NCI-H446 treated with DMSO at 0.1 percent for 48 hours (cell line): Measurements from ENCODE around the gene ACTR2.

Experiments
- DNase-seq: peaks from one replicate; lab custom pipeline; 2025; lab: John Stamatoyannopoulos, UW

ACTR2 gene

DNA sequence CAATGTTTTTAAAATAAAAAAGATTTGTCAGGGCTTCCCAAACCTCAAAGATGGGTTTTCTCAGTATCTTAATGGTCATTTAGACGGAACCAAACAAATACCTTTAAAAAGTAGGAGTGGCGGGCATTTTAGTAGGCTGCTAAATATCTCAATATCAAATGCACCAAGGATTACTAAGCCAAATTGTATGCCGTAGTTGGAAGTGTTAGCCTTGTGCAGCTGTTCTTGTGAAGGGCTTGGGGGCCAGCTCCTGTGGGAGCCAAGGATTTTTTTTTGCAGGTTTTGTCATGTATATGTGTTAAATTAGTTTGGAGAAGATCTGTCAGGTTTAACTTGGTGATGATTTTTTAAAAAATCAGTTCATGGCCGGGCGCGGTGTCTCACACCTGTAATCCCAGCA lies 52.1 kb downstream of the ACTR2 start:
- DNase-seq, result no peak

- no peak for DNase-seq
Measured at GRCh38 chr2:65281627-65282351, 54.2 kb downstream of the ACTR2 start.

DNA sequence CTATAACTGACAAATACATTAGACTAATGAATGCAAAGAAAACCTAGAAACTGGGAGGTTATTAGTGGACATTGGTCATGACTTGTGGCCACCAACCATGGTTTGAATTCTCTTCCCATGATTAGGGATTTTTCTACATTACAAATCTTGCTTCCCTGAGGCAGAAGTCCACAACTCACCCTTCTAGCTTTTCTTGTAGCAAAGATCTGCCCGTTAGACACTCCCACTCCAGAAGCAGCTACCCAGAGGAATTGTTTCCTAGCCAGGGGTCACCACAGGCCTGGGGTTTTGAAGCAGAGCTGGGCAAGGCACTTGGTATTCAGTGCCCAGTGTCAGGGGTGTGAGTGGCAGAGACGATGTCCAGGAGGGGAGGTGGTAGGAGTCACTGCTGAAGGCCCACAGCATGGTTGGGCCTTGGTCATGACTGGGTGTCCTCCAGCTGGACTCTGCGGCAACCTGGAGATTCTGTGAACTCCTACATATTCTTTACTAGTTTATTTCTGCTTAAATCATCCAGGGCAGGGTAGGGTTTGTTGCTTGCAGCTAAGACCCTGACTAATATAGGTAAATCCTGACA lies 54.9 kb downstream of the ACTR2 start:
- no peak for DNase-seq

- no peak for DNase-seq
Measured at GRCh38 chr2:65287364-65287763, 59.7 kb downstream of the ACTR2 start.

DNA sequence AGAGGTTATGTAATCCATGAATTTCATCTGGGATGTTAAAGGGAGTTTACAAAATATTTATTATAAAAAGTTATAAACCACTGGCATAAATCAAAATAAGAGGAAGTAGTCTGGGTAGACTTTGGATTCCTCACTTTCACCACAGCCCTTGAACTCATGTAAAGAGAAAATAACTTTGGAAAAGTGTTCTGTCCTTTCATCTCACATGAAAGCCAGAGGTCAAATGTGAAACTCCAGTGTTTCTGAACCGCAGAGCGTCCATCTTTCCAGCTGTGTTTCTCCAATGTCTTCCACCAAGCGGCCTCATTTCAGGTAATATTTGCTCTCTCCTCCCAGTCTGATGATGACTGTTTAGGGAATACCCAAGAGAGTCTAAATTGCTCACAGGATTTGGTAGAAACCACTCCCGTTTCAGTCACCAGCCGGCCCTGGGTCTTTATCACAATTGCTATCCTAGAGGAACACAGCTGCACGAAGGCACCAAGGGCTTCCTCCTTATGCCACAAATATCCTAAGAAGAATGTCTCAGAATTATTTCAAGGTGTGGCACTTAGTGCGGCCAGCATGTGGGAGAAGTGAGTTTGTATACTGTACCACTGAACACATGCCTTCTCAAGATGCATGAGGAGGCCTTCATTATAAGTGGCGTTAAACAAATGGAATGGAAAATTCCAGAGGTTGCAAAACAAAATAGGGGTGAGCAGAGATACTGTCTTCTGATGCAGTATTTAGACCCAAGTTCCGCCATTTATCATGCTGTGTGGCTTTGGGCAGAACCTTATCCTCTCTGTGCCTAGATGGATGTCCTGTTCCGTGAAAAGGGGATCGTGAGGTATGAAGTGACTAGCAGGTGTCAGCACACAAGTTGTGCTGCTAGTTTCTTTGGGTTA lies 63.8 kb downstream of the ACTR2 start:
- DNase-seq, result no peak

DNA sequence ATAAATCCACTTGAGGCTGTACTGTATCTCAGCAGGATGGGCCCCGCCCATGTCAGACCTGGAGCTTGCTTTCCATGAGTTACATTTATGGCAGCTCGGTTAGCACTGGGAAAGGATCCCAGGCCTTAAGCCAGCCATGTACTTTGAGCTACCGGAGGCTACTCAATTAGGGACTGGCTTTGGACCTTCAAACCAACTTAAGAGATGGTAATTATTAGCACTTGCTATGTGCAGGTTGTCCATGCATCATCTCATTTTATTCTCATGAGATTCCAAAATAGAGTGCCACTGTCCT lies 64.4 kb downstream of the ACTR2 start:
- DNase-seq, result no peak

- DNase-seq, result peak; percentile 61
Measured at GRCh38 chr2:65292461-65293011, 64.9 kb downstream of the ACTR2 start.

DNA sequence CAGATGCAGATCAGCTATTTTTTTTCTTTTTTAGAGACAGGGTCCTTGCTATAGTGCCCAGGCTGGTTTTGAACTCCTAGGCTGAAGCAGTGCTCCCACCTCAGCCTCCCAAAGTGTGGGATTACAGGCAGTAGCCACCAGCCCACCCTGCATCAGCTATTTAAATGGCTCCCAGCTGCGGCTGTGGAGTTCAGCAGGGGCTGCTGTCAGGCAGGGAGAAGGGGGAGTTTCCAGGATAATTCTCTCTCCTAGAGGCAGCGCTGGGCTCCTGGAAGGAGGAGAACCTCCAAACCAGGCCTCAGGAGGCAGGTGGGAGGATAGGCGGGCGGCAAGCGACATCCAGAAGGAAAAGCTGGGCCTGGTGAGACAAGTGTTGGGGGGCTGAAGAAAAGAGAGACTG lies 65.7 kb downstream of the ACTR2 start:
- DNase-seq, result no peak

DNA sequence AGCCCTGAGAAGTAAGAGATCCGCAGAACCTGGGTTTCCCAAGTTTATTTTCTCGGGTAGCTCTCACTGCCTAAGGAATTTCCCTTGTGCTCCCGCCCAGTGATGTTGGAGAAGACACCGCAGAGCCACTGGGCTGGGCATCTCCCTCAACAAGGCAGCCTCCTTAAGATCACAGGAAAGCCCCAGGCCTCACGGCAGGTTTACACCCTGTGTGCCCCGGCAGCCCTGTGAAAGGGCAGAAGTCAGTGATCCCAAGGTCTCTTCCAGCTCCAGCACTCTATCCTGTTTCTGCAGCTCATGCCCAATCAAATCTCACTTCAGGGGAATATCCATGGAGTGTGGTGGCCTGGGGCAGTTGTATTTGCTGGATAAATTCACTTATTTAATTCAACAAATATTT lies 66.5 kb downstream of the ACTR2 start:
- no peak for DNase-seq

GRCh38 chr2:65294701-65295100 lies 67.1 kb downstream of the ACTR2 start:
- DNase-seq, result no peak

DNA sequence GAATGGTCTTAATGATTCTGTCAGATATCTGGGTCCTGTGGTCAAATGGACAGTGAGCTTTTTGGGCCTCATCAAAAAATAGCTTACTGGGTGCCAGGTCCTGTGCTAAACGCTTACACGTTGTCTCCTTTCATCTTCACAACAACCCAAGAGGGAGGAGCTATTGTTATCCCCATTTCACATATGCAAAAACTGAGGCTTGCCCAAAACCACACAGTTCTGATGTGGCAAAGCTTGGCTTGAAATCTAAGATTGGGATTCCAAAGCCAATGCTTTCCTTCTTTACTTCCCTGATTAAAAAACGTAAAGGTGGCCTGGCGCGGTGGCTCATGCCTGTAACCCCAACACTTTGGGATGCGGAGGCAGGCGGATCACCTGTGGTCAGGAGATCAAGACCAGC lies 69.3 kb downstream of the ACTR2 start:
- no peak for DNase-seq

DNA sequence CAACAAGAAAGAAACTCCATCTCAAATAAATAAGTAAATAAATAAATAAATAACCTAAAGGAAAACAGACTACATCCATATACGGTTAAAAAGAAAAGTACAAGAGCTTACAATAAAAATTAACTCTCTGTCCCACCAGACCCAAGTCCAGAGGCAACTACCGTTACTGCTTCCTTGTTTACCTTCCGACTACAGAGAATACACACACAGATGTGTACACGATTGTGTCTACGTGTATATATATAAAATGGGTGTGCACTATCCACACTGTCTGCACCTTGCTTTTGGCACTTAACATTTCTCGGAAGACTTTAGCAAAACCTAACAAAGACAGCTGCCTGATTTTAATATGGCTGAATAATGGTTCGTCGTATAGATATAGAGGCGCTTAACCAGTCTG lies 69.9 kb downstream of the ACTR2 start:
- DNase-seq, result no peak

DNA sequence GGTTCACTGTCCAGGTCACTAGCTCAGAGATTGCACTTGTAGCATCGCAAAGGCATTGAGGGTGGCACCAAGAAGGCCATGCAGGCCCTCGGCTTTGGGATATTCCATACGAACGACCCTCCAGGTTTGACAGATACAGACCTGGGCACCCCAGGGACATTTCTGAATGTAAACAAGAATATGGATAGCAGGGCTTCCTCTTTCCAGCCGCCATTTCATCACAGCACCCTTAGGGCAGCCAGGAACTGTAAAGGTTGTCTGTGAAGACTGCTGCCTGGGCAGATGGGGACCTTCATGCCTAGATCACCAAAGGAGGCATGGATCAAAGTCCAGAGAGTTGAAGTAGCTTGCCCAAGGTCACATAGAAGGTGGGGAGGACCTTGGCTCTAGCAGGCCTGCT lies 70.5 kb downstream of the ACTR2 start:
- no peak for DNase-seq

GRCh38 chr2:65299246-65299645 lies 71.6 kb downstream of the ACTR2 start:
- no peak for DNase-seq

- DNase-seq, result no peak
Measured at GRCh38 chr2:65300134-65300760, 72.6 kb downstream of the ACTR2 start.

GRCh38 chr2:65300761-65301711 lies 73.4 kb downstream of the ACTR2 start:
- peak; percentile 65 for DNase-seq

GRCh38 chr2:65305934-65306333 lies 78.3 kb downstream of the ACTR2 start:
- no peak for DNase-seq

DNA sequence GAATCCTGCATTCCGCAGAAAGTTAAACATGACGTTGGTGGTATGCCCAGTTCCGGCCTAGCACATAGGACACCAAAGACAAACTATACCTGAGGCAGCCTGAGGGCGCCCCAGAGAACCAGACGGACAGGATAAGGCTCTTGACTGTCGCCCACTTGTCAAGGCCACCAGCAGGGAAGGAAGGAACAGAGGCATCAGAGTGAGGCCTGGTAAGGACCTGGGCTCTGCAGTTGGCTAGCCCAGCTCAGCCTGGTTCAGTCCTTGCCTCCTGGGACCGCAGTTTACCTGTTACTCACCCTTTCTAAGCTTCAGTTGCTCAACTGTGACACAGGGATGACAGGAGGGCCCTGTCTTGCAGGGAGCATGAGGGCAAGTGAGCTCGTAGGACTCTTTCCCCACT lies 82.1 kb downstream of the ACTR2 start:
- DNase-seq, result no peak

GRCh38 chr2:65311049-65311448 lies 83.4 kb downstream of the ACTR2 start:
- DNase-seq, result no peak

DNA sequence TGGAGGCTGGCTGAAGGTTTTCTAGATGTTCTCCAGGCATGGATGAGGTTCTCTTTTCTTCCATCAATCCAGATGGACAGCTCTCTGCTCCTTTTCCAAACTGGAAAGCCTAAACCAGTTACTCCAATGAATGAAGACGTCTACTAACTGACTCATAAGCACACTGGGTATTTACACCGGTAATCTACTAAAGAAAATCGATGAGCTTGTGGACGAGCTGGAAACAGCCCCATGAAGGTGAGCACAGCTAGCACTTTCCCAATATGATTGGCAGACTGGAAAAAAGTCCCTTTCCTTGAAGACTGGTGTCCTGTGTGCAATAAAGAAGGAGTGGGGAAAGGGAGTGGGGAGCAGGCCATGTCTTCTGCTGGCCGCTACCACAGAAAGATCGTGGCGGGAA lies 84.0 kb downstream of the ACTR2 start:
- DNase-seq, result no peak
